Measurements from ENCODE around the gene ZNRF1.
"Not testable (repeated sequence)": the region's sequence is repeated elsewhere in the genome, so short reads cannot be mapped to it uniquely, and the experiment has no call there.

The ZNRF1 gene

GRCh38 chr16:75003931-75004330, 5.1 kb downstream of the ZNRF1 start:
- no peak for DNase-seq

- no peak for DNase-seq
Measured at GRCh38 chr16:75004460-75004859, 5.6 kb downstream of the ZNRF1 start.

DNA sequence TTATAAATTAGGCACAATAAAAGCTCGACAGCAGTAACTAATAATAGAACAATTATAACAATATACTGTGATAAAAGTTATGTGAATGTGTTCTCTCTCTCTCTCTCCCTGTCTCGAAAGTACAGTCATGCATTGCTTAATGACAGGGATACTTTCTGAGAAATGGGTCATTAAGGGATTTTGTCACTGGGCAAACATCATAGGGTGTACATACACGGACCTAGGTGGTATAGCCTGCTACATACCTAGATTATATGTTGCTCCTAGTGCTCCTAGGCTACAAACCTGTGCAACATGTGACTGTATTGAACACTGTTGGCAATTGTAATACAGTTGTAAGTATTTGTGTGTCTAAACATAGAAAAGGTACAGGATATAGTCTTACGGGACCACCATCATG, 6.9 kb downstream of the ZNRF1 start:
- DNase-seq, result no peak

GRCh38 chr16:75007443-75007842, 8.6 kb downstream of the ZNRF1 start:
- no peak for DNase-seq

GRCh38 chr16:75010427-75010826, 11.6 kb downstream of the ZNRF1 start:
- no peak for DNase-seq

- no peak for DNase-seq
Measured at GRCh38 chr16:75011634-75012307, 12.9 kb downstream of the ZNRF1 start.

DNA sequence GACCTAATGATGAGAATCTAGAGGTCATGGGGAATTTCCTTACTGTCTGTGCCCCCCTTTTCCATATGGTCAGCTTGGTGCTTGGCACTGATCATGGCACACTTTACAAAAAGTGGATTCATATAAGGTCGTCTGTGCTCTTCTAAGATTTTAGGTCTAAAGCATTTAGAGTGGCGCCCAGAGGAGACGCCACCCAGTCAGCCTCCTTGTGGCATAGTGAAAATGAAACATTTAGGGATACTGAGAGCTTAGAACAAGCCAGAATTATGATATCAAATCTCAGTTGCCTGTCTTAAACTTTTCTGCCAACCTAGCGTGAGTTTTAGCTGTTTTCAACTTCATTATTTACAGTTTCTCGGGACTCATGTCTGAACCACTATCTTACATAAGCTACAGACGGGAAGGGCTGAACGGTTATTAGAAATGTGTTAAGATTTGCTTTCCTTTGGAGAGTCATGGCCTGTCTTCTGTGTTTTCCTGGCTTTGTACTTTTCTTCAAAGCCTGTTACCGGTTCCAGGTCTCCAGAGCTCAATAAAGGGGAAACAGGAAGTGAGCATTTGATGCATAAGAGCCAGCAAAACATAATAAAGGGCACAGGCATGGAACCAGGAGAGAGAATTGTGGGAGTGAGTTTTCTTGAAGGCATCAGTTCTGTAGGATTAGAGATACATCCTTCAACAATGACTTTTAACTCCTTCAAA, 13.7 kb downstream of the ZNRF1 start:
- no peak for DNase-seq

GRCh38 chr16:75013123-75013522, 14.3 kb downstream of the ZNRF1 start:
- not testable (repeated sequence) for DNase-seq

GRCh38 chr16:75014318-75014717, 15.5 kb downstream of the ZNRF1 start:
- no peak for DNase-seq

- not testable (repeated sequence) for DNase-seq
Measured at GRCh38 chr16:75016451-75017081, 17.7 kb downstream of the ZNRF1 start.

- DNase-seq, result no peak
Measured at GRCh38 chr16:75017670-75018525, 19.1 kb downstream of the ZNRF1 start.

- no peak for DNase-seq
Measured at GRCh38 chr16:75019007-75019406, 20.2 kb downstream of the ZNRF1 start.

DNA sequence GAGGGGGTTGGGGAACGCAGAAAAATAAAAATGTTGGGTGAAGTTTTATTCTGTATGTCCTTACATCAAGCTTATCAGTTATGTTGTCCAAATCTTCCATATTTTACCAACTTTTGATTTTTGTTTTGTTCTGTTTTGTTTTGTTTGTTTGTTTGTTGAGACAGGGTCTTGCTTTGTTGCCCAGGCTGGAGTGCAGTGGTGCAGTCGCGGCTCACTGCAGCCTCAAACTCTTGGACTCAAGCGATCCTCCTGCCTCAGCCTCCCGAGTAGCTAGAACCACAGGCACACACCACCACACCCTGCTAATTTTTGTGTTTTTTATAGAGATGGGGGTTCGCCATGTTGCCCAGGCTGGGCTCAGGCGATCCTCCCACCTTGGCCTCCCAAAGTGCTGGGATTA, 20.8 kb downstream of the ZNRF1 start:
- no peak for DNase-seq

DNA sequence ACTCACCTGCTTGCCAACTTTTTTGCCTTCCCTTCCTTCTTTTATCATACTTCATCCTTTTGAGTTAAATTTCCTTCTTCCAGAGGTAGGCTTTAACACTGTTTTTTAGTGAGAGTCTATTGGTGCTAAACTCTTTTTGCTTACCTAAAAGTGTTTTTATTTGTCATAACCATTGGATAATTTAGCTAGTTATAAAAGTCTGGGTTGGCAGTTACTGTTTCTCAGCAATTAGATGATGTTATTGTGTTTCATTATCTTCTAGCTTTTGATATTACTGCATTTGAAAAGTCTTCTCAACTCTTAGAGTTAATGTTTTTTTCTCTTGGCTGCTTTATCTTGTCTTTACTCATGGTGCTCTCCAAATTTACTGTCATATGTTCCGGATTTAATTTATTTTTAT, 22.6 kb downstream of the ZNRF1 start:
- no peak for DNase-seq

DNA sequence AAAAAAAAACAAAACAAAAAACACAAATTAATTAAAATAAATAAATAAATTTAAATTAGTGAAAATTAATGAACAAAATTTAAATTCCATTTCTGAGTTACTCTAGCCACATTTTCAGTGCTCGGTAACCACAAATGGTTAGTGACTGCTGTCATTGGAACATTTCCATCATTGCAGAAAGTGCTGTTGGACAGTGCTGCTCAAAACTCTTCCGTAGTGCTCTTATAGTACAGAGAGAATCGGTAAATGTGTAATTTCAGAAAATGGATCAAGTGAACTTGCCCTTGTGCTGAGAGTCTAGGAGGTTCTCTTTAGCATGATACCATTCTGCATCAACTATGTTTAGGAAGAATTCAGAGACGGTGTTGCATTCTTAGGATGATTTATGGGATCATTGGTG, 23.7 kb downstream of the ZNRF1 start:
- DNase-seq, result no peak

DNA sequence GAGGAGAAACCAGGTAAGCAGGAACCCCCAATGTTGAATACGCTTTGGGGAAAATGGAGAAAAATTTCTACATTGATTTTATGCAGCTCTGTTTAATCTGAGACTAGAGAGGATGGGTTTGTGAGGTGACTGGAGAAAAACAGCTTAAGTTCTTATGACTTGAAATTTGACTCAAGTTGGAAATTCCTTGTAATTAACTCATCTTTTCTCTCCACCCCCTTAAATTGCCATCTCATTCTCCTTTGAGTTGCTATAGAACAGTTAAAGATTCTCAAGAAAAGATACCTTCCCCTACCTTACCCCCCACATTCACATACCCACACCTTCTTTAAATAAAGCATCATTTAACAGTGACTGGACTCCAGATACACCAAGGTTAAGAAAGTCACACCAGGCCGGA, 24.2 kb downstream of the ZNRF1 start:
- DNase-seq, result no peak

GRCh38 chr16:75024182-75024581, 25.4 kb downstream of the ZNRF1 start:
- DNase-seq, result no peak

DNA sequence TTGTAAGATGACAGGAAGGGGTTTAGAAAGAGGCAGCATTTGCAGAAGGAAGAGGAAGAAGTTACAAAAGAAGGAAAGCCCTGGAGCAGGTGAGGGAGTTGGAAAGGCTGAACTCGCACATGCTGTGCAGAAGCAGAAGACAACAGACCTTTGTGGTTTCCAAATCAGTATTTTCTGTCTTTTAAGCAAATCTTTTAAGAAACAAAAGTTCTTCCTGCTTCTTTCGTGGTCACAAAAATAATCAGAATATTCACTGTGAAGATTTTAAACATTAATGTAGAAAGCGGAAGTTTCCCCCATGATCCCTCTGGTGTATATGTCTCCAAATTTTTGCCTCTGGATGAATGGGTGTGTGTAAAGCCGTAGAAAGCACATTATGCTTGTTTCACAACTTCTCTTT, 25.8 kb downstream of the ZNRF1 start:
- no peak for DNase-seq

GRCh38 chr16:75025761-75026160, 26.9 kb downstream of the ZNRF1 start:
- DNase-seq, result peak; percentile 58

- peak; percentile 50 for DNase-seq
Measured at GRCh38 chr16:75026239-75026891, 27.5 kb downstream of the ZNRF1 start.

DNA sequence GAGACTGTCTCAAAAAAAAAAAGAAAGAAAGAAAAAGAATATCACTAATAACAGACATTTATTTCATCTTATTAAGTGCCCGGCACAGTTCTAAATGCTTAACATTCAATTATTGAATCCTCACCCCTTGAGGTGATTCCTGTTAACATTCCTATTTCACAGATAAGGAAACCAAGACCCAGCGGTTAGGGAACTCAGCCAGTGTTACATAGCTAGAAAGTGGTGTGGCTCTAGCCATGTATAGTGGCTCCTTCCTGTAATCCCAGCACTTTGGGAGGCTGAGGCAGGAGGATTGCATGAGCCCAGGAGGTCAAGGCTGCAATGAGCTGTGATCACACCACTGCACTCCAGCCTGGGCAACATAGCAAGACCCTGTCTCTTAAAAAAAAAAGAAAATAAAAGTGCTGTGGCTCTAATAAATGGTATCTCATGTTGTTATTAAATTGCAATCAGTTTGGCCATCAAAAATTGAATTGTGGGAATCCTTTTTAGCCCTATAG, 28.1 kb downstream of the ZNRF1 start:
- no peak for DNase-seq

GRCh38 chr16:75027520-75028300, 28.9 kb downstream of the ZNRF1 start:
- no peak for DNase-seq

Data from femur (tissue), 1 donor.